Stimulated activated CD8-positive, alpha-beta memory T cell treated with anti-CD3 and anti-CD28 coated beads, Interleukin-15, amount 100 ng/mL, for 4 hours (primary cell): ENCODE results near the gene SRSF2.
A peak's percentile ranks its signal among the peaks of the same experiment; 100 is the strongest.
"Not testable (repeated sequence)": the region's sequence is repeated elsewhere in the genome, so short reads cannot be mapped to it uniquely, and the experiment has no call there.

Experiments used
- DNase-seq, 2 donors: peaks; one replicate each; pipeline ENCODE4 v3.0.0-alpha.2; 2020; ENCODE audit warnings: low read depth in 2 of 2

The SRSF2 gene

GRCh38 chr17:76738468-76738850, 1.3 kb upstream of the SRSF2 start:
- no peak for DNase-seq

- DNase-seq, result peak; percentile 80 to 90
These were observed 741 bp upstream of the SRSF2 start, which contains the start of gene MFSD11 for GRCh38 chr17:76737676-76738467. Gene MFSD11 (plus strand): TSS chr17:76738119. CDS start chr17:76738353, 234 bp downstream.

- peak in 1 of 2 donors; percentile 55 for DNase-seq
These were observed 616 bp downstream of the SRSF2 start for GRCh38 chr17:76736349-76737081.

- no peak for DNase-seq
These were observed 1.4 kb downstream of the SRSF2 start for GRCh38 chr17:76735586-76736348.

- no peak for DNase-seq
These were observed 2.1 kb downstream of the SRSF2 start for GRCh38 chr17:76735006-76735405.

- no peak for DNase-seq
These were observed 2.9 kb downstream of the SRSF2 start for GRCh38 chr17:76734080-76734840.

GRCh38 chr17:76733618-76733957, 3.5 kb downstream of the SRSF2 start:
- no peak for DNase-seq

GRCh38 chr17:76732734-76733617, 4.2 kb downstream of the SRSF2 start:
- no peak for DNase-seq

GRCh38 chr17:76731800-76732733, 5.1 kb downstream of the SRSF2 start:
- DNase-seq, result not testable (repeated sequence)

GRCh38 chr17:76727745-76728456, 9.2 kb downstream of the SRSF2 start:
- no peak for DNase-seq

- no peak for DNase-seq
These were observed 10.1 kb downstream of the SRSF2 start, which contains the start of gene METTL23 for GRCh38 chr17:76726776-76727718. Gene METTL23 (plus strand): TSS chr17:76726839. CDS start chr17:76729711, 2,872 bp downstream.

- peak; percentile 88 to 89 for DNase-seq
These were observed 10.8 kb downstream of the SRSF2 start, which contains the start of gene JMJD6 for GRCh38 chr17:76726231-76726775. Gene JMJD6 (minus strand): TSS chr17:76726606. CDS start chr17:76726475, 131 bp downstream.

- DNase-seq, result peak in 1 of 2 donors; percentile 57
These were observed 11.4 kb downstream of the SRSF2 start for GRCh38 chr17:76725580-76726230.

GRCh38 chr17:76723812-76724211, 13.3 kb downstream of the SRSF2 start:
- DNase-seq, result no peak

- not testable (repeated sequence) for DNase-seq
These were observed 14.2 kb downstream of the SRSF2 start for GRCh38 chr17:76722977-76723376.

GRCh38 chr17:76722279-76722678, 14.9 kb downstream of the SRSF2 start:
- DNase-seq, result no peak

- no peak for DNase-seq
These were observed 15.7 kb downstream of the SRSF2 start for GRCh38 chr17:76721463-76721862.
